Measurements from ENCODE around the gene RABIF. TPM values are rescaled to one million over a fixed set of nuclear protein-coding genes. Genes with fewer than 3 reads are reported as not detected.
"Not testable (repeated sequence)": the region's sequence is repeated elsewhere in the genome, so short reads cannot be mapped to it uniquely, and the experiment has no call there.

Gene RABIF
- total RNA-seq (10 to 100 TPM; 13.9 to 14.0 TPM), polyA plus RNA-seq (22.2 TPM)

DNA sequence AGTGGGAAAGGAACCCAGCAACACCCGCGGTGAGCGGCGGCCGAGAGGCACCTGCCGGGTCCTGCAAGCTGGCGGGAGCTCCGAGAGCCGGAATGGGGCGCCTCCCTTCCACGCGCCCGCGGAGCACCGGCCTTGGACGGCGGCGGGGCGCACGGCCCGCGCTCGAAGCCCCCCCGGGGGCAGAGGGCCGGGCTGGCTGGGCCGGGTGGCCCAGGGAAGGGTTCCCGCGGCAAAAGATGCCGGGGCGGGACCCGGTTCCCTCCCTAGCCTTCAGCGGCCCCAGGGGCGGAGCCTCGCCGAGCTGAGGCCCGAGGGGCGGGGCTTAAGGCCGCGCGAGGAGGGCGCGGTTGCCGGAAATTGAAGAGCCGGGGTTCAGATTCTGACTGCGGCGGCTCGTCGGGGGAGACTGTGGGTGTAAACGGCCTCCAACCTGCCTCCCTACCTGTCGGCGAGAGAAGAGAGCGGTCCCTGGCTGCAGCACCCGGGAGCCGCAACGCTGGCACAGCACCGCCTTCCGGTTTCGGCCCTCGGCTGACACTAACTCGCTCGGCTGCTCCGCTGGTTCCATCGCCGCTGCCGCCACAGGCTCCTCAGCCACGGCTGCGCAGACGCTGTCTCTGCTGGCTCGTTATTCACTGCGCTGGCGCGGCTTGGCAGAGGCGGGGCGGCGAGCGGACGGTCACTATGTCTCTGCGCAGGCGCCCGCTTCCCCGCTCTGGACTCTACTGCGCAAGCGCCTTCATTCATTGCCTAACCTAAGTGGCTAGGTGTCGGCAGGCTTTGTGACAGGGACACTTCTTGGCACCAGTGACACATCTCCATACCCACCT lies at the start of gene RABIF:
Gene RABIF, minus strand, starts transcription at position 619 of the 830 bp plus-strand sequence. Its CDS starts 51 bp downstream, at position 568.
- Histone ChIP-seq H3K27me3 (ENCODE audit: insufficient read depth, low read length, poor library complexity, severe bottlenecking) (no peaks in the 10 kb centered on the region), H3K9me3 (ENCODE audit: low read length) (no peaks in the 10 kb centered on the region), H3K4me3 (ENCODE audit: low read length) (peak within 1 kb of the TSS; percentile 92), H3K27ac (ENCODE audit: low read depth, low read length) (peak within 1 kb of the TSS; percentile 91), H3K4me1 (ENCODE audit: insufficient read depth, low read length) (peaks cover 16% of the 10 kb centered on the region), H3K36me3 (ENCODE audit: insufficient read depth, low read length) (peaks cover 4% of the 10 kb centered on the region)
- Mint-ChIP-seq H3K4me3 (peak within 1 kb of the TSS; percentile 91 to 99 (median 94)), H3K27me3 (no peaks in the 10 kb centered on the region), H3K36me3 (peaks cover 0 to 35% (median 16%) of the 10 kb centered on the region in 3 donors), H3K27ac (peak within 1 kb of the TSS; percentile 90 to 100 (median 98)), H3K4me1 (peaks cover 23 to 36% (median 29%) of the 10 kb centered on the region in 3 donors), H3K9me3 (no peaks in the 10 kb centered on the region)
- peak; percentile 95 to 98 (median 97) for DNase-seq
- CTCF ChIA-PET: no interaction called here
- POLR2A ChIA-PET: interaction anchor here (0.5 to 1.2 kb wide), 6 partner anchors 77 to 119 kb away, joined by 3 to 10 read pairs (median 4); partner anchors contain the start of genes KDM5B, PCAT6 and TMEM183A

DNA sequence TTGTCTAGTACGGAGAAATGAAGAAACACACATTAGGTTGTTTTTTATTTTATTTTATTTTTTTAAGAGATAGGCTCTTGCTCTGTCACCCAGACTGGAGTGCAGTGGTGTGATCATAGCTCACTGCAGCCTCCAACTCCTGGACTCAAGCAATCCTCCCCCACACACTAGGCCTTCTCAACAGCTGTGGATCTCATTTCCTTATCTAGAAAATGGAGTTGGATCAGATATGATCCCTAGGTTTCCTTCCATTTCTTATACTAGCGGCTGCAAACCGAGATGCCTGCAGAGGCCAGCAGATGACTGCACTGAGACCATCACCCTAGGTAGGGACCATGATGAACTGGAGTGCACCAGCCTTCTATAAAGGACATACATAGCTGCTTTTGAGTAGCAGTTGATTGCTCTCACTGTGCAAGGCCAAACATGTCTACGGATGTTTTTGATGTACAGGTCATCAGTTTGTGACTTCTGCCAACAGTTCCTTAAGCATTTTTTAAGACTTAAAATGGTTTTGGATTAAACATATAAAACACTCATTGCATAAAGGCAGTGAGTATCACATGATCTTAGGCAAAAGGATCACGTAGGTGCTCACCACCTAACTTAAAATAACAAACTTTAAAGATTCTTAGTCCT lies 49.5 kb upstream of the RABIF start:
- Mint-ChIP-seq H3K4me3 (no peak overlapping the region), H3K36me3 (peaks cover 6 to 34% (median 14%) of the 10 kb centered on the region in 3 donors), H3K9me3 (no peaks in the 10 kb centered on the region), H3K27ac (no peak overlapping the region), H3K27me3 (peaks cover 7 to 18% of the 10 kb centered on the region in 2 donors), H3K4me1 (no peaks in the 10 kb centered on the region)
- POLR2A ChIA-PET: no interaction called here
- no peak for DNase-seq
- Histone ChIP-seq H3K27ac (ENCODE audit: low read depth, low read length) (no peak overlapping the region), H3K9me3 (ENCODE audit: low read length) (no peaks in the 10 kb centered on the region), H3K27me3 (ENCODE audit: insufficient read depth, low read length, poor library complexity, severe bottlenecking) (no peaks in the 10 kb centered on the region), H3K4me1 (ENCODE audit: insufficient read depth, low read length) (no peaks in the 10 kb centered on the region), H3K36me3 (ENCODE audit: insufficient read depth, low read length) (peaks cover 16% of the 10 kb centered on the region), H3K4me3 (ENCODE audit: low read length) (no peak overlapping the region)
- CTCF ChIA-PET: no interaction called here

DNA sequence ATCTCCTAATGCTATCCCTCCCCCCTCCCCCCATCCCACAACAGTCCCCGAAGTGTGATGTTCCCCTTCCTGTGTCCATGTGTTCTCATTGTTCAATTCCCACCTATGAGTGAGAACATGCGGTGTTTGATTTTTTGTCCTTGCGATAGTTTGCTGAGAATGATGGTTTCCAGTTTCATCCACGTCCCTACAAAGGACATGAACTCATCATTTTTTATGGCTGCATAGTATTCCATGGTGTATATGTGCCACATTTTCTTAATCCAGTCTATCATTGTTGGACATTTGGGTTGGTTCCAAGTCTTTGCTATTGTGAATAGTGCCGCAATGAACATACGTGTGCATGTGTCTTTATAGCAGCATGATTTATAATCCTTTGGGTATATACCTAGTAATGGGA lies 47.5 kb upstream of the RABIF start:
- H3K4me1 ChIP-seq (ENCODE audit: insufficient read depth, low read length); H3K4me1 Mint-ChIP-seq; POLR2A ChIA-PET; CTCF ChIA-PET; DNase-seq; H3K4me3 ChIP-seq (ENCODE audit: low read length); H3K27ac Mint-ChIP-seq; H3K36me3 ChIP-seq (ENCODE audit: insufficient read depth, low read length); H3K9me3 Mint-ChIP-seq; H3K4me3 Mint-ChIP-seq; H3K27ac ChIP-seq (ENCODE audit: low read depth, low read length); H3K27me3 ChIP-seq (ENCODE audit: insufficient read depth, low read length, poor library complexity, severe bottlenecking); H3K9me3 ChIP-seq (ENCODE audit: low read length): not testable (repeated sequence)
- Mint-ChIP-seq H3K27me3 (peaks cover 7 to 26% of the 10 kb centered on the region in 2 donors), H3K36me3 (peaks cover 5 to 16% (median 6%) of the 10 kb centered on the region in 3 donors)

DNA sequence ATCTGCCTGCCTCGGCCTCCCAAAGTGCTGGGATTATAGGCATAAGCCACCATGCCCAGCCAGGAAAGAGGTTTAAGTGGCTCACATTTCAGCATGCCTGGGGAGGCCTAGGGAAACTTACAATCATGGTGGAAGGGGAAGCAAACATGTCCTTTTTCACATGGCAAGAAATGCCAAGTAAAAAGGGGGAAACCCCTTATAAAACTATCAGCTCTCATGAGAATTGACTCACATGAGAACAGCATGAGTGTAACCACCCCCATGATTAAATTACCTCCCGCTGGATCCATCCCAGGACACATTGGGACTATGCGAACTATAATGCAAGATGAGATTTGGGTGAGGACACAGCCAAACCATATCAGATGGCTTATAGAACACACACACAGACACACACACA lies 46.9 kb upstream of the RABIF start:
- peaks cover 8 to 26% of the 10 kb centered on the region in 2 donors for H3K27me3 Mint-ChIP-seq
- H3K9me3 Mint-ChIP-seq: no peaks in the 10 kb centered on the region
- no peak for DNase-seq
- no peaks in the 10 kb centered on the region for H3K4me1 Mint-ChIP-seq
- Histone ChIP-seq H3K27ac (ENCODE audit: low read depth, low read length) (no peak overlapping the region), H3K4me1 (ENCODE audit: insufficient read depth, low read length) (no peaks in the 10 kb centered on the region), H3K36me3 (ENCODE audit: insufficient read depth, low read length) (no peaks in the 10 kb centered on the region), H3K4me3 (ENCODE audit: low read length) (no peak overlapping the region), H3K9me3 (ENCODE audit: low read length) (no peaks in the 10 kb centered on the region), H3K27me3 (ENCODE audit: insufficient read depth, low read length, poor library complexity, severe bottlenecking) (no peaks in the 10 kb centered on the region)
- POLR2A ChIA-PET: no interaction called here
- H3K4me3 Mint-ChIP-seq: no peak overlapping the region
- CTCF ChIA-PET: no interaction called here
- H3K27ac Mint-ChIP-seq: no peak overlapping the region
- H3K36me3 Mint-ChIP-seq: peaks cover 0 to 11% (median under 1%) of the 10 kb centered on the region in 3 donors

DNA sequence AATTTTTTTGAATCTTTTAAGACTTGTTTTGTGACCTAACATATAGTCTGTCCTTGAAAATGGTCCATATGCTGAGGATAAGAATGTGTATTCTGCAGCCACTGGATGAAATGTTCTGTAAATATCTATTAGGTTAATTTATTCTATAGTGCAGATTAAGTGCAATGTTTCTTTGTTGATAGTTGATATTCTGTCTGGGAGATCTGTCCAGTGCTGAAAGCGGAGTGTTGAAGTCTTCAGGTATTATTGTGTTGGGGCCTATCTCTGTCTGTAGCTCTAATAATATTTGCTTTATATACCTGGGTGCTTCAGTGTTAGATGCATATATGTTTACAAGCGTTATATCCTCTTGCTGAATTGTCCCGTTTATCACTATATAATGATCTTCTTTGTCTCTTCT lies 45.8 kb upstream of the RABIF start:
- ChIA-PET POLR2A (no interaction called here), CTCF (no interaction called here)
- Mint-ChIP-seq H3K4me3 (no peak overlapping the region), H3K4me1 (no peaks in the 10 kb centered on the region), H3K27me3 (peaks cover 9 to 26% of the 10 kb centered on the region in 2 donors), H3K9me3 (no peaks in the 10 kb centered on the region), H3K36me3 (peaks cover 0 to 5% (median 0%) of the 10 kb centered on the region in 3 donors), H3K27ac (no peak overlapping the region)
- Histone ChIP-seq H3K4me3 (ENCODE audit: low read length) (no peak overlapping the region), H3K27ac (ENCODE audit: low read depth, low read length) (no peak overlapping the region), H3K27me3 (ENCODE audit: insufficient read depth, low read length, poor library complexity, severe bottlenecking) (no peaks in the 10 kb centered on the region), H3K36me3 (ENCODE audit: insufficient read depth, low read length) (no peaks in the 10 kb centered on the region), H3K9me3 (ENCODE audit: low read length) (no peaks in the 10 kb centered on the region), H3K4me1 (ENCODE audit: insufficient read depth, low read length) (no peaks in the 10 kb centered on the region)
- no peak for DNase-seq

DNA sequence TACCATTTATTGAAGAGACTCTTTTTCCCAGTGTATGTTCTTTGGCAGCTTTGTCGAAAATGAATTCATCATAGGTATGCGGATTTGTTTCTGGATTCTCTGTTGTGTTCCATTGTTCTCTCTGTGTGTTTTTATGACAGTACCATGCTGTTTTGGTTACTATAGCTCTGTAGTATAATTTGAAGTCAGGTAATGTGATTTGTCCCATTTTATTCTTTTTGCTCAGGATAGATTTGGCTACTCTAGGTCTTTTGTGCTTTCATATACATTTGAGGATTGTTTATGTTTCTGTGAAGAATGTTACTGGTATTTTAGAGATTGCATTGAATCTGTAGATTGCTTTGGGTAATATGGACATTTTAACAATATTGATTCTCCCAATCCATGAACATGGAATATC lies 43.5 kb upstream of the RABIF start:
- H3K27me3 ChIP-seq (ENCODE audit: insufficient read depth, low read length, poor library complexity, severe bottlenecking): no peaks in the 10 kb centered on the region
- Mint-ChIP-seq H3K27ac (no peak overlapping the region), H3K27me3 (peaks cover 9 to 26% of the 10 kb centered on the region in 2 donors), H3K36me3 (no peaks in the 10 kb centered on the region), H3K4me3 (peak overlapping the region in 1 of 7 donors; percentile 29), H3K4me1 (no peaks in the 10 kb centered on the region), H3K9me3 (no peaks in the 10 kb centered on the region)
- no peak overlapping the region for H3K27ac ChIP-seq (ENCODE audit: low read depth, low read length)
- H3K36me3 ChIP-seq (ENCODE audit: insufficient read depth, low read length): no peaks in the 10 kb centered on the region
- DNase-seq: no peak
- H3K9me3 ChIP-seq (ENCODE audit: low read length): no peaks in the 10 kb centered on the region
- ChIA-PET POLR2A (no interaction called here), CTCF (no interaction called here)
- H3K4me1 ChIP-seq (ENCODE audit: insufficient read depth, low read length): no peaks in the 10 kb centered on the region
- H3K4me3 ChIP-seq (ENCODE audit: low read length): no peak overlapping the region

DNA sequence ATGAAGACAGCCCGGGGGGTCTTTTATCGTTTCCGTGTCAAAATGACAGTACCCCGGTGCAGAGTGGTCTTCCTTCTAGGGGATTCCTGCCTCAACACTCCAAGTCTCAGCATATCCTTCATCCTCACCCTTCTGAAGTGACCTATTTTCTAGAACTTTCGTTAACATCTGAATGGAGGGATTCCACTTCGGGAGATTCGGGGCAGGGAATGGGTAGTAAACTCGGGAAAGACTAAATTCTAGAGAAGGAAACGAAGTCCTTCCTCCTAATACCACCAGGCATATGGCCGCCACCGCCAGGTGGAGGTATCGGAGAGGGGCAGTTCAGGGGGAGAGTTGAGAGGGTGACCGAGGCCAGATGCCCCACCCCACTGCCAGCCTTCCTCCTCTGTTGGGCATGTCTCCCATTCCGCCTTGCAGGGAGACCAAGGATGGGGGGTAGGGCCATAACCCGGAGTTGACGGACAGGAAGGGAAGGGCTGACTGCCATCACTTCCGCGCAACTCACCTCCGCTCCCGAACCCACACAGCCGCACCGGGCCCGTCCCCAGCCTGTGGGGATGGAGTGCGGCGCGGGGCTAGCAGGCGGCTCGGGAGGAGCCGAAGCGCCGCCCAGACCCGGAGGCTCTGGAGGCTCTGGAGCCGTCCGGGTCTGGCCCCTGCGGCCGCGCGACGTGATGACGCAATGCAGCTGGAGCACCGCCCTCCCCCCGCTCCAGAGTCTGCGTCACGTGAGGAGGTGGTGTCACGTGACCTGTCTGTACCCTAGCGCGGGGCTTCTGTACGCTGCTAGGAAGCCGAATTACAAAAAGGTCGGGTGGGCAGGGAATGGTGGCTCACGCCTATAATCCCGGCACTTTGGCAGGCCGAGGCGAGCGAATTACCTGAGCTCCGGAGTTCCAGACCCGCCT lies 37.9 kb upstream of the RABIF start, which contains the start of gene KLHL12:
Gene KLHL12, minus strand, starts transcription at position 654 of the 911 bp plus-strand sequence. CDS start 2,072 bp downstream, outside the sequence.
- H3K27me3 ChIP-seq (ENCODE audit: insufficient read depth, low read length, poor library complexity, severe bottlenecking): no peaks in the 10 kb centered on the region
- peak within 1 kb of the TSS; percentile 92 to 98 (median 93) for H3K4me3 Mint-ChIP-seq
- peak; percentile 93 to 96 (median 95) for DNase-seq
- peak within 1 kb of the TSS; percentile 90 to 99 (median 94) for H3K27ac Mint-ChIP-seq
- peaks cover 0 to 2% of the 10 kb centered on the region in 2 donors for H3K27me3 Mint-ChIP-seq
- ChIA-PET CTCF (interaction anchor here (0.7 to 1.3 kb wide), 7 partner anchors 15 to 123 kb away, joined by 3 to 8 read pairs (median 3); partner anchors contain the start of gene TMEM183A), POLR2A (interaction anchor here (0.6 to 1.3 kb wide), 6 partner anchors 12 to 82 kb away, joined by 3 to 9 read pairs (median 3); partner anchors contain the start of gene TMEM183A)
- peaks cover 7% of the 10 kb centered on the region for H3K36me3 ChIP-seq (ENCODE audit: insufficient read depth, low read length)
- no peaks in the 10 kb centered on the region for H3K9me3 ChIP-seq (ENCODE audit: low read length)
- peaks cover 29 to 41% (median 37%) of the 10 kb centered on the region in 3 donors for H3K4me1 Mint-ChIP-seq
- H3K4me1 ChIP-seq (ENCODE audit: insufficient read depth, low read length): peaks cover 26% of the 10 kb centered on the region
- no peaks in the 10 kb centered on the region for H3K9me3 Mint-ChIP-seq
- peaks cover 0 to 30% (median 6%) of the 10 kb centered on the region in 3 donors for H3K36me3 Mint-ChIP-seq
- H3K27ac ChIP-seq (ENCODE audit: low read depth, low read length): peak within 1 kb of the TSS; percentile 98
- H3K4me3 ChIP-seq (ENCODE audit: low read length): peak within 1 kb of the TSS; percentile 86

Data from CD8-positive, alpha-beta memory T cell (primary cell).